Measurements from ENCODE around the gene IL4R. TPM values are rescaled to one million over a fixed set of nuclear protein-coding genes. Genes with fewer than 3 reads are reported as not detected.

Gene IL4R
- total and polyA plus RNA-seq, 10 of the 15 experiments (the other 5 are each of a cell fraction or from before 2014, with no cell fraction given): 2.6 to 70.4 (median 36.6) TPM

DNA sequence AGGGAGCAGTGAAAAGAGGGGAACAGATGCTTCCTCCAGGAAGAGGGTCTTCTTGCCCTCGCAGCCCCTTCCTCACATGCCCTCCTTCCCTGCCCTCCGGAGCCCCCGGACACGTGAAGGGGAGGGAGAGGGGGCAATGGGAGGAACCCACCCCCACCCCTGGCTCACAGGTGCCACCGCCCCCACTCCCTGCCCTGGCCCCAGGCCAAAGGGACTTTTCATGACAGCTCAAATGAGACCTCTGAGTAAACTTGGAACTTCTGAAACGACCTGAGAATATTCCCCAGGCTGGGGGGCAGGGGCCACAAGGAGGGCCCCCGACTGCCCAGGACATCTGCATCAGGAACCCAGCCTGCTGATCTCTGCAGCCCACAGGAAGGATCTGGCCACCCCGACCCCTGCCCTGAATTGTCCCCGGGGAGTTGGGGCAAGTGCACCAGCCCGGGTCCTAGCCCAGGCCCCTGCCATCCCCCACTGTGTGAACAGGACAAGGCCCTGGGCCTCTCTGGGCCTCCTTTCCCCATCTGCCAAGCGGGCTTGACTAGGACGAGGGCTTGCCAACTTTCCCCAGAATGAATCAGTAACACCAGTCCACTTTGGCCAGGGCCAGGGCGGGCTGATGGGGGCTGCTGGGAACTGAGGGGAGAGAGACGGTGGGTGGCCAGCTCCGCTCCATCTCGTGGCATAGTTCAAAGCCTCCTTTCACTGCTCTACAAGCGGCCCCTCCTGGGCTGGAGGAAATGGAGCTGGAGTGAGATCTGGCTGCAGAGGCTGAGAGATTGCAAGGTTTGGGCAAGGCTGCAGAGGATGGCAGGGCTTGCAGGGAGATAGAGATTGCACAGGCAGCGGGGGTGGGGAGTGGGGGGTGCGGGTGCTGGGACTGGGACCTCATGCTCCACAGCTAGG lies 92.0 kb downstream of the IL4R start (continued):
- TF ChIP-seq TCF12 (IDR thresholded peaks at IDR 0.05; ENCODE audit: low read depth, low read length): peak; percentile 94
- no peak for TF ChIP-seq MYC (IDR thresholded peaks at IDR 0.05; ENCODE audit: insufficient read depth, insufficient read length, insufficient replicate concordance, low read length, severe bottlenecking)
- TF ChIP-seq LARP7 (IDR thresholded peaks at IDR 0.05): peak; percentile 59; the same call in 1 of the 2 replicates
- peak; percentile 54; the same call in 1 of the 2 replicates for TF ChIP-seq POLR2AphosphoS2 (IDR thresholded peaks at IDR 0.05; ENCODE audit: low read depth, low read length)
- peak; percentile 95 for TF ChIP-seq NR2F1 (conservative IDR thresholded peaks at IDR 0.05)
- TF ChIP-seq GATAD2B (conservative IDR thresholded peaks at IDR 0.05; ENCODE audit: low read depth): peak; percentile 75
- TF ChIP-seq TAF1 (IDR thresholded peaks at IDR 0.05; ENCODE audit: borderline replicate concordance, low read depth, low read length): 0 out of 2 replicates have a peak, but pooled peaks have one; percentile 36
- peak; percentile 94 for TF ChIP-seq IKZF1 (conservative IDR thresholded peaks at IDR 0.05)
- peak; percentile 89 for TF ChIP-seq PAX5 (IDR thresholded peaks at IDR 0.05; ENCODE audit: borderline replicate concordance, low read depth, low read length)
- peak; percentile 20 for TF ChIP-seq SIX5 (IDR thresholded peaks at IDR 0.05; ENCODE audit: low read depth, low read length, severe bottlenecking)
- peak; percentile 61 for TF ChIP-seq SMAD5 (IDR thresholded peaks at IDR 0.05; ENCODE audit: low read depth)
- TF ChIP-seq BHLHE40 (IDR thresholded peaks at IDR 0.05; ENCODE audit: borderline replicate concordance in 1 of 2, low read depth in 2 of 2, low read length in 1 of 2): peak in 1 of 2 experiments; percentile 66; a peak in 3 of 4 replicates
- TF ChIP-seq DPF2 (IDR thresholded peaks at IDR 0.05): peak; percentile 95
- TF ChIP-seq IKZF2 (IDR thresholded peaks at IDR 0.05): peak; percentile 89 to 91
- TF ChIP-seq ETV6 (conservative IDR thresholded peaks at IDR 0.05 in 1 of 2, IDR thresholded peaks at IDR 0.05 in 1 of 2; ENCODE audit: borderline replicate concordance in 1 of 2, low read depth in 1 of 2): peak in 1 of 2 experiments; percentile 78; a peak in 2 of 4 replicates
- TF ChIP-seq CREB1 (IDR thresholded peaks at IDR 0.05; ENCODE audit: low read depth): no peak
- TF ChIP-seq, protein P1, sequence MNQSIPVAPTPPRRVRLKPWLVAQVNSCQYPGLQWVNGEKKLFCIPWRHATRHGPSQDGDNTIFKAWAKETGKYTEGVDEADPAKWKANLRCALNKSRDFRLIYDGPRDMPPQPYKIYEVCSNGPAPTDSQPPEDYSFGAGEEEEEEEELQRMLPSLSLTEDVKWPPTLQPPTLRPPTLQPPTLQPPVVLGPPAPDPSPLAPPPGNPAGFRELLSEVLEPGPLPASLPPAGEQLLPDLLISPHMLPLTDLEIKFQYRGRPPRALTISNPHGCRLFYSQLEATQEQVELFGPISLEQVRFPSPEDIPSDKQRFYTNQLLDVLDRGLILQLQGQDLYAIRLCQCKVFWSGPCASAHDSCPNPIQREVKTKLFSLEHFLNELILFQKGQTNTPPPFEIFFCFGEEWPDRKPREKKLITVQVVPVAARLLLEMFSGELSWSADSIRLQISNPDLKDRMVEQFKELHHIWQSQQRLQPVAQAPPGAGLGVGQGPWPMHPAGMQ (IDR thresholded peaks at IDR 0.05; ENCODE audit: borderline replicate concordance): no peak
- TF ChIP-seq RAD21 (IDR thresholded peaks at IDR 0.05; ENCODE audit: insufficient read depth, low read depth, low read length): 0 out of 2 replicates have a peak, but pooled peaks have one; percentile 14
- TF ChIP-seq POLR2AphosphoS5 (IDR thresholded peaks at IDR 0.05; ENCODE audit: low read length): peak; percentile 36
- TF ChIP-seq NFIC (IDR thresholded peaks at IDR 0.05; ENCODE audit: low read depth, low read length): no peak
- peak; percentile 36; the same call in 1 of the 2 replicates for TF ChIP-seq SMARCA5 (IDR thresholded peaks at IDR 0.05)
- TF ChIP-seq PAX8 (IDR thresholded peaks at IDR 0.05): no peak
- TF ChIP-seq RELA (IDR thresholded peaks at IDR 0.05; ENCODE audit: borderline replicate concordance, partially characterized antibody): peak; percentile 95
- TF ChIP-seq POLR2A (IDR thresholded peaks at IDR 0.05; ENCODE audit: low read depth, low read length): peak; percentile 45
- TF ChIP-seq TBL1XR1 (IDR thresholded peaks at IDR 0.05; ENCODE audit: low read depth, low read length): peak; percentile 25; the same call in 1 of the 2 replicates
- TF ChIP-seq, protein P2, sequence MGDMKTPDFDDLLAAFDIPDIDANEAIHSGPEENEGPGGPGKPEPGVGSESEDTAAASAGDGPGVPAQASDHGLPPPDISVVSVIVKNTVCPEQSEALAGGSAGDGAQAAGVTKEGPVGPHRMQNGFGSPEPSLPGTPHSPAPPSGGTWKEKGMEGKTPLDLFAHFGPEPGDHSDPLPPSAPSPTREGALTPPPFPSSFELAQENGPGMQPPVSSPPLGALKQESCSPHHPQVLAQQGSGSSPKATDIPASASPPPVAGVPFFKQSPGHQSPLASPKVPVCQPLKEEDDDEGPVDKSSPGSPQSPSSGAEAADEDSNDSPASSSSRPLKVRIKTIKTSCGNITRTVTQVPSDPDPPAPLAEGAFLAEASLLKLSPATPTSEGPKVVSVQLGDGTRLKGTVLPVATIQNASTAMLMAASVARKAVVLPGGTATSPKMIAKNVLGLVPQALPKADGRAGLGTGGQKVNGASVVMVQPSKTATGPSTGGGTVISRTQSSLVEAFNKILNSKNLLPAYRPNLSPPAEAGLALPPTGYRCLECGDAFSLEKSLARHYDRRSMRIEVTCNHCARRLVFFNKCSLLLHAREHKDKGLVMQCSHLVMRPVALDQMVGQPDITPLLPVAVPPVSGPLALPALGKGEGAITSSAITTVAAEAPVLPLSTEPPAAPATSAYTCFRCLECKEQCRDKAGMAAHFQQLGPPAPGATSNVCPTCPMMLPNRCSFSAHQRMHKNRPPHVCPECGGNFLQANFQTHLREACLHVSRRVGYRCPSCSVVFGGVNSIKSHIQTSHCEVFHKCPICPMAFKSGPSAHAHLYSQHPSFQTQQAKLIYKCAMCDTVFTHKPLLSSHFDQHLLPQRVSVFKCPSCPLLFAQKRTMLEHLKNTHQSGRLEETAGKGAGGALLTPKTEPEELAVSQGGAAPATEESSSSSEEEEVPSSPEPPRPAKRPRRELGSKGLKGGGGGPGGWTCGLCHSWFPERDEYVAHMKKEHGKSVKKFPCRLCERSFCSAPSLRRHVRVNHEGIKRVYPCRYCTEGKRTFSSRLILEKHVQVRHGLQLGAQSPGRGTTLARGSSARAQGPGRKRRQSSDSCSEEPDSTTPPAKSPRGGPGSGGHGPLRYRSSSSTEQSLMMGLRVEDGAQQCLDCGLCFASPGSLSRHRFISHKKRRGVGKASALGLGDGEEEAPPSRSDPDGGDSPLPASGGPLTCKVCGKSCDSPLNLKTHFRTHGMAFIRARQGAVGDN (IDR thresholded peaks at IDR 0.05): peak; percentile 73
